B cell (primary cell): ENCODE measurements around the gene CTBS.

Source experiments
- EZH2 ChIP-seq: IDR thresholded peaks from 2 replicates; pipeline ENCODE4 v1.6.1; 2012; ENCODE audit warnings: borderline replicate concordance, low read depth, mild to moderate bottlenecking, moderate library complexity, low read length; ENCODE audit not compliant: insufficient read depth, poor library complexity, severe bottlenecking
- TF ChIP-seq, protein P1 (sequence below): fragments of 200-600 bp; IDR thresholded peaks from one replicate; pipeline ENCODE4 v1.8.0; 2022; ENCODE audit warnings: antibody characterized with exemption, mild to moderate bottlenecking

DNA sequence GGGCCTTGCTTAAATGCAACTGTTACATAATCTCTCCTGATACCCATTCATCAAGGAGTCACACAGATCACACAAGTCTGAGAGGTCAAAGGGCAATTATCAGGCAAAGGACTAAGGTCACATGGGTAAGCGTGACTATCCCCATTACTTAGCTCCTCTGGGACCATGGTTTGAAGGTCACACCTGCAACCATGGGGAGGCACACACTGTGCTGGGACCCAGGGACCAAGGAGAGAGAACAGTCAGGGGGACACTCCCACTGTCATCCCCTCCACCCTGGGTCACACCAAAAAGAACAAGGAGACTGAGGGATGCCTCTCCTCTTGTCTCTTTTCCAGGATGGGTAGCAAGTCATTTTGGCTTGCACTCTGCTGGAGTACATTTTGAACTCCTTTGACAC lies 30.9 kb upstream of the CTBS start:
- TF ChIP-seq, protein P1, sequence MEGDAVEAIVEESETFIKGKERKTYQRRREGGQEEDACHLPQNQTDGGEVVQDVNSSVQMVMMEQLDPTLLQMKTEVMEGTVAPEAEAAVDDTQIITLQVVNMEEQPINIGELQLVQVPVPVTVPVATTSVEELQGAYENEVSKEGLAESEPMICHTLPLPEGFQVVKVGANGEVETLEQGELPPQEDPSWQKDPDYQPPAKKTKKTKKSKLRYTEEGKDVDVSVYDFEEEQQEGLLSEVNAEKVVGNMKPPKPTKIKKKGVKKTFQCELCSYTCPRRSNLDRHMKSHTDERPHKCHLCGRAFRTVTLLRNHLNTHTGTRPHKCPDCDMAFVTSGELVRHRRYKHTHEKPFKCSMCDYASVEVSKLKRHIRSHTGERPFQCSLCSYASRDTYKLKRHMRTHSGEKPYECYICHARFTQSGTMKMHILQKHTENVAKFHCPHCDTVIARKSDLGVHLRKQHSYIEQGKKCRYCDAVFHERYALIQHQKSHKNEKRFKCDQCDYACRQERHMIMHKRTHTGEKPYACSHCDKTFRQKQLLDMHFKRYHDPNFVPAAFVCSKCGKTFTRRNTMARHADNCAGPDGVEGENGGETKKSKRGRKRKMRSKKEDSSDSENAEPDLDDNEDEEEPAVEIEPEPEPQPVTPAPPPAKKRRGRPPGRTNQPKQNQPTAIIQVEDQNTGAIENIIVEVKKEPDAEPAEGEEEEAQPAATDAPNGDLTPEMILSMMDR = no peak
- TF ChIP-seq EZH2 = no peak
